ENCODE data around the gene MELTF.

MELTF gene

DNA sequence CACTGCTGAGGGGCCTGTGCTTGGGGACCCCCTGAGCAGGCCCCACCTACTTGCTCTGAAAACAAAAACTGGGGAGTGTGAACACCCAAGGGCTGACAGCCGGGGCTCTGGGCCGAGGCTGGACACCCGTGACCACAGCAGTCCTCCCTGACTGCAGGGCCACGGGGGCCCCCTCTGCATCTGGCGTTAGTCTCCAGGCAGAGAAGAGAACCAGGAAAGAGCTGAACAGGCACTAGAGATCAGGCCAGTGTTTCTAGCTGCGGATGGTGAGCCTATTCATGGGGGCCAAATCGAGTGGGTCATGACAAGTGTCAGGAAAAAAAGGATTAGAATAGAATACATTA lies 17.1 kb downstream of the MELTF start:
- Histone ChIP-seq H3K4me1 (ENCODE audit: low read depth, poor library complexity, severe bottlenecking) (no peaks in the 10 kb centered on the region), H3K4me3 (IDR thresholded peaks at IDR 0.05; ENCODE audit: insufficient read depth, low read depth, low read length) (no peak overlapping the region), H3K9ac (no peak overlapping the region), H3K27ac (no peak overlapping the region), H3K36me3 (ENCODE audit: insufficient read depth) (no peaks in the 10 kb centered on the region), H2AFZ (ENCODE audit: low read depth) (no peak overlapping the region), H3K4me2 (no peak overlapping the region), H3K79me2 (ENCODE audit: insufficient read depth, low read depth) (no peaks in the 10 kb centered on the region), H3K27me3 (ENCODE audit: insufficient read depth, low read depth) (no peaks in the 10 kb centered on the region), H4K20me1 (ENCODE audit: insufficient read depth) (no peaks in the 10 kb centered on the region)
- TF ChIP-seq CTCF (conservative IDR thresholded peaks at IDR 0.05; ENCODE audit: low read depth, low read length) = no peak

DNA sequence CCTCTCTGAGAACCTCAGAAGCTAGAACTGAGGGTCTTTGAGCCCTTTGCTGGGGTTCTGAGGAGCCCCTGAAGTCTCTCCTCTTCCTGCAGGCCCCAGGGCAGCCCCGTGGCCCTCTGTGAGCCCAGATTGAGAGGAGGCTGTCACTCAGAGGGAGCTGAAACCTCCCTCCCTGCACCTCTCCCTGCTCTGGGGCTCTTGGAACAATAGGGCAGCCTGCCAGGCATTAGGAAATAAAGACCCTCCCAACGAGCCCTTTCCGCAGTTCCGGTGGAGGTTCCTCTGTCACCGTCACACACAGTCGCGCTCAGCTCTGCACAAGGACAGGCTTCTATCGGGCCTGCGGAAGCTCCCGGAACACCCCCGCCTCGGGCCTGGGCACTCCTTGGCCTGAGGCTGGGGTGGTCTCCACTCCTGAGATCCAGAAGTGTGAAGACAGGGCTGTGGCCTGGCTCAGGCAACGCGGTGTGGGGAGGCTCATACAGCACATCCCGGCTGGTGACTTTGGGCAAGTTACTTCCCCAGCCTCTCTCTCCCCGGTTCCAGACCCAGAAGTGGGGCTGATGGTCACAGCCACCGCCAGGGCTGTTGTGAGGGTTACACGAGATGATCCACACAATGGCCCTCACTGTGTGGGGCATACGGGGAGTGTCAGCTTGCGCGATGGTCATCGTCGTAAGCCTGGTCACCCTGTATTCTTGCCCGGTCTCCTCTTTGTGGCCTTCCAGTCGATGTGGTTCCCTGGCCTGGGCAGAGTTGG lies 17.7 kb downstream of the MELTF start:
- Histone ChIP-seq H3K4me2 (no peak overlapping the region), H3K79me2 (ENCODE audit: insufficient read depth, low read depth) (no peaks in the 10 kb centered on the region), H3K4me3 (IDR thresholded peaks at IDR 0.05; ENCODE audit: insufficient read depth, low read depth, low read length) (no peak overlapping the region), H3K36me3 (ENCODE audit: insufficient read depth) (no peaks in the 10 kb centered on the region), H3K4me1 (ENCODE audit: low read depth, poor library complexity, severe bottlenecking) (no peaks in the 10 kb centered on the region), H3K27me3 (ENCODE audit: insufficient read depth, low read depth) (no peaks in the 10 kb centered on the region), H4K20me1 (ENCODE audit: insufficient read depth) (no peaks in the 10 kb centered on the region), H3K27ac (no peak overlapping the region), H3K9ac (no peak overlapping the region), H2AFZ (ENCODE audit: low read depth) (no peak overlapping the region)
- no peak for TF ChIP-seq CTCF (conservative IDR thresholded peaks at IDR 0.05; ENCODE audit: low read depth, low read length)

DNA sequence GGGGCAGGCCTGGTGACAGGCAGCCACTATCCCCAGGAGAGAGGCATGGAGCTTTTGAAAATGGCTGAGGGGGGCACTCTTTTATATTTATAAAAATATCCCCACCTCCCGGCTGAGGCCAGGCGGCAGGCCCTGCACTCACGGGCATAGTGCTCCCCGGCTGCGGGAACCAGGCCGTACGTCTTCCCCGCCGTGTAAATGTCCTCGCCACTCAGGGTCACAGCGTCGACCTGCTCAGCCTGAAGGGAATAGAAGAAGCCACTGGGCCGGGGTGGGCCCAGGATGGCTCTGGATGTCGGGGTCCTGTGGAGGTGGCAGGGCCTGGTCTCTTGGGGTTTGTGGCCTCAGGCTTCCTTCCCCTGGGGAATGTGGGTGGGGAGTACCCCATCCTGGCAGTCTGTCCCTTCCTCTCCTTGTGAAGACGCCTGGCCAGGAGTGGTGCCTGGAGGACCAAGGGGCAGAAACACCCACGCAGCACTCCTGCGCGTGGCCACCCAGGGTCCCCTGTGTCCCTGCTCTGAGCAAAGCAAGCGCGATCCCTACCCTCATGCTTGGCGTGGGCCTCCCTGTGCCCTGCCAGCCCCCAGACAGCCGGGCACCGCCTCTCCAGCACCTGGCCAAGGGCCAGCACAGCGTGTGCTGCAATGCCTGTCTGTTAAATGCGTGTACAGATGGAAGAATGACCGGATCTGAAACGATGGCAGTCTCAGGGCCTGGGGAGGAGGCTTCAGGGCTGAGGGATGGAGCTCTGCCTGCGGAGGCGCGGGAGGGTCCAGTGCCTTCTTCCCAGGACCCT lies 18.9 kb downstream of the MELTF start:
- Histone ChIP-seq H3K4me3 (IDR thresholded peaks at IDR 0.05; ENCODE audit: insufficient read depth, low read depth, low read length) (no peak overlapping the region), H4K20me1 (ENCODE audit: insufficient read depth) (no peaks in the 10 kb centered on the region), H3K79me2 (ENCODE audit: insufficient read depth, low read depth) (no peaks in the 10 kb centered on the region), H3K36me3 (ENCODE audit: insufficient read depth) (no peaks in the 10 kb centered on the region), H3K27me3 (ENCODE audit: insufficient read depth, low read depth) (no peaks in the 10 kb centered on the region), H2AFZ (ENCODE audit: low read depth) (no peak overlapping the region), H3K27ac (no peak overlapping the region), H3K4me2 (no peak overlapping the region), H3K4me1 (ENCODE audit: low read depth, poor library complexity, severe bottlenecking) (no peaks in the 10 kb centered on the region), H3K9ac (no peak overlapping the region)
- TF ChIP-seq CTCF (conservative IDR thresholded peaks at IDR 0.05; ENCODE audit: low read depth, low read length) = no peak

- H3K9ac ChIP-seq = no peak overlapping the region
- H3K4me2 ChIP-seq = no peak overlapping the region
- no peaks in the 10 kb centered on the region for H3K27me3 ChIP-seq (ENCODE audit: insufficient read depth, low read depth)
- no peak overlapping the region for H2AFZ ChIP-seq (ENCODE audit: low read depth)
- no peak for TF ChIP-seq CTCF (conservative IDR thresholded peaks at IDR 0.05; ENCODE audit: low read depth, low read length)
- no peak overlapping the region for H3K4me3 ChIP-seq (IDR thresholded peaks at IDR 0.05; ENCODE audit: insufficient read depth, low read depth, low read length)
- no peaks in the 10 kb centered on the region for H3K4me1 ChIP-seq (ENCODE audit: low read depth, poor library complexity, severe bottlenecking)
- no peaks in the 10 kb centered on the region for H4K20me1 ChIP-seq (ENCODE audit: insufficient read depth)
- no peaks in the 10 kb centered on the region for H3K36me3 ChIP-seq (ENCODE audit: insufficient read depth)
- H3K27ac ChIP-seq = no peak overlapping the region
- H3K79me2 ChIP-seq (ENCODE audit: insufficient read depth, low read depth) = no peaks in the 10 kb centered on the region
Observed at GRCh38 chr3:197009532-197010019, 20.0 kb downstream of the MELTF start.
